Ramos (cell line): ENCODE data around the gene EPS8L3.

Experiments
- in situ Hi-C: fragments of 300-500 bp; cut with MboI; formaldehyde crosslinking; loops from one replicate; pipeline ENCODE4 v1.14.3; 2022; ENCODE audit warnings: low sequenced_read_pairs; ENCODE audit not compliant: unreplicated experiment

Gene EPS8L3

DNA sequence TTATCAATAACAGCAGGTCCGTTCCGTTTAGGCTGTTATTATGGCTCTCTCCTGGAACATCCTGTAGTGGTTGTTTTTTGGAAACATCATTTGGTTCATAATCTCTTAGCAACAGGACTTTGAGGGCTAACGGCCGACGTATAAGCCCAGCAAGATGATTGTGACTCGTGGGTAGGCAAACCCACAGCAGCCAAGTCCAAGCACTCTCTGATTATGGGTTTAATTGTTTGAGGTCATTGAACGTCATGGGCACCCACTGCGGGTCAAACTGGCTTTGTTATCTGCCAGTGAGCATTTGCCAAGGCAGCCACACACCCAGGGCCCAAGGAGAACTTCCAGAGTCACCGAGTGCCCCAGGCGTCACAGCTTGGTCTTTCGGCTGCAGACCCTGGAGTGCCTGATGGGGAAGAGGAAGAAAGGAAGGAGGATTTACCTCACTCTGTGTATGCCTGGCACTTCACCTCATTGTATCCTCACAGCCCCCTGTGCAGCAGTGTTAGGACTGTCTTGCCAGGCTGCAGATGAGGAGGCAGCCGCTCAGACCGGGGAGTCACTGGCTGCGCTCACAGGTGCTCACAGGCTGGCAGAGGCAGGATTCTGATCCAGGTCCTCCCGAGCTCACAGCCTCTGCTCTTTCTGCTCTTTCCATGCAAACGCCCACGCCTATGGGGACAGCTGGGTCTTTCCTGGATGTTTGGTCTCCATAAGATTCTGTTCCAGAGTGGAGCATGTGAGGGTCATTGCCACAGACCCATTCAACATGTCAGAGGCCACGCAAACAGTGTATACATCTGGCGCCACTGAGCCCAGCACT is 30.8 kb upstream of the EPS8L3 start:
- in situ Hi-C loops, result no loop called here

GRCh38 chr1:109793486-109794318 is 30.0 kb upstream of the EPS8L3 start:
- in situ Hi-C loops, result no loop called here

DNA sequence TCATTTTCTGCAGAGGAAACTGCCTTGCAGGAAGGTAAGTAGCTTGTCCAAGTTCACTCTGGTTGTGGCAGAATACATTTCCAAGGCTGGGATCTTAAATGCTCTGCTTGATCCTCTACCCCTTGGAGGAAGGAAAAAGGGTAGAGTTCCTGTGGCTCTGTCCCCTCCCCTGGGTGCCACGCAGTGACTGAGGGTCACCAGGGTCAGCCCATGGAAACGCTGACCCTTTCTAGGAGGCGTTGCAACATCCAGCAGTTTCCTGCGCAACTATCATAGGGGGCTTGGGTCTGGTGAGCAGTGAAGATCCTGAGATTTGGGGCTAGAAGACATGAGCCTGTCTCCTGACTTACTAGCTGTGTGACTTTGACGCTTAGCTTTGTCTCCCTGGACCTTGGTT is 29.4 kb upstream of the EPS8L3 start:
- in situ Hi-C loops, result no loop called here

- in situ Hi-C loops, result no loop called here
Measured at GRCh38 chr1:109792056-109792831, 28.5 kb upstream of the EPS8L3 start.

DNA sequence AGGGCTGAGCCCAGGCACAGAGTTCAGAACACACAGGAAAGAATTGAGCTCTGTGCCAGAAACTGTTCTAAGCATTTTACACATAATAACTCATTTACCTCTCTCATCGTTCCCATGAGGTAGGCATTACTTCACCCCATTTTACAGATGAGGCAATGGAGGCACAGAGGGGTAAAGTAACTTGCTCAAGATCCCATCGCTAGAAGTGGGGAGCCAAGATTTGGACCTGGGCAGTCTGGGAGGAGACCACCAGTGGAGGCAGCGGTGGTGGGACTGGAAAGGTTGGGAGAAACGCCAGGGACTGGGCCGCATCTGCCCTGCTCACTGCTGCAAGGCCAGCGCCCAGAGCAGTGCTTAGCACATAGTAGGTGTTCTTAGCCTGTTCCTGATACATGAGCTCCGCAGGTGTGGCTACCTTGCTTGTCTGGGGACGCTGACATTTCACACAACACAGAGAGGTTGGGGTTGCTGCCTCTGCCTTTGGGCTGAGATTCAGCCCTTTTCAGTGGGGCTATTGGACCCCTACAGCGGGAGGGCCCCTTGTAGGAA is 27.8 kb upstream of the EPS8L3 start:
- in situ Hi-C loops, result no loop called here

- in situ Hi-C loops, result no loop called here
Measured at GRCh38 chr1:109790735-109791494, 27.2 kb upstream of the EPS8L3 start.

- in situ Hi-C loops, result no loop called here
Measured at GRCh38 chr1:109790329-109790728, 26.6 kb upstream of the EPS8L3 start.

DNA sequence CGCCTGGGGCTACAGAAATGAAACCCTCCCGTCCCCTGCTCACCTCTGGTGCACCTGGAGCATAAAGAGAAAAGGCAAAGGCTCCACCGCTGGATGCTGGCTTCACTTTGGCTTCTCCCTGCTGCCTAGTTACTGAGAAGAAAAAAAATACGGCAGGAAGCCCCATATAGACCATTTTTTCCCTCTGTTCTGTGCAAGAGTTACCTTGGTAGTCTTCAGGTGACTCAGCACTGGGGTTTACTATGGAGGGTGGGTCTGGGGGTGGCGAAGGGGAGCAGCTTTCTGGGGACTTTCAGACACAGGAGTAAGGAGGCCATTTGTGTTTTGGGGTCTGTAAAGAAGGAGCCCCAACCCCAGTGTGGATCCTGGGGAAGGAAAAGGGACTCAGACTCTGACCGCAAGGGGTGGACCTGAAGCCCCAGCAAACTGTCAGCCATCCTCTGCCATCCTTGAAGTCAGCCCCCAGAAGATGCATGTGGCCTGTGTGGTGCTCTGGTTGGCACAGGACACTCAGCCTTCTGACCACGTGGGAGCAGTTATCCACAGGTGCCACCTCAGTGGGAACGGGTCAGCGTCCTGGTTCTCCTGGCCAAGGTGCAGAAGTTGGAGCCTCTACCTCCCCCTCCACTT is 25.9 kb upstream of the EPS8L3 start:
- in situ Hi-C loops, result no loop called here

GRCh38 chr1:109788695-109789521 is 25.2 kb upstream of the EPS8L3 start:
- in situ Hi-C loops, result no loop called here

DNA sequence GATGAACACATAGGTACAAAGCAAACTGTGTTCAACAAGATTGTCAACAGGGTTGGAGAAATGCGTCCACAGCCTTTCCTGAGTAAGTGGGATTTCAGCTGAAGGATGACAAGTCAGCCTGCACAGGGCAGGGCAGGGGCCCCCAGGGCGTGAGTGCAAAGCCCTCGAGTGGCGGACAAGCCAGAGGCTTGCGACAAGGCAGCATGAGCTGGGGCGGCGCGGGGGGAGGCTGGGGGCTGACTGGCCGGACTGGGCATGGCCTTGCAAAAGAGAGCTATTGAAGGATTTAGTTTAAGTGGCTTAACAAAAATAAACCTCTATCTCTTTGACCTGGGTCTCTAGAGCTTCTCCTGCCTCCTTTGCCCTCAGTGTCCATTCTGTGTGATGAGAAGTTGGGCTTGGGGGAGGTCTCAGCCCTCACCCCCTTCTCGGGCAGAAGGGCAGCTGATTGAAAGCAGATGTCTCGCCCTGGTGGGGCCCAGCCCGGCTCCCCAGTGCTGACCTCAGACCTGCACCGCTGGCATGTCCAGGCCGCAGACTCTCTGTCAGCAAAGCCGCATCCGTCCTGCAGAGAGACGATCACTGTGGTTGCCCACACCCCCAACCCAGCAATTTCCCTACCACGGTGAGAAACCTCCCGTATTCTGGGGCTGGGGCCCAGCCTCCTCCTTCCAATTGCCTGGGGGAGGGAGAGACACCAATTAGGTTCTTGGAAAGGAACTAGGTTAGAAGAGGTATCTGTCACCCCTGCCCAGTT is 24.3 kb upstream of the EPS8L3 start:
- in situ Hi-C loops, result no loop called here

DNA sequence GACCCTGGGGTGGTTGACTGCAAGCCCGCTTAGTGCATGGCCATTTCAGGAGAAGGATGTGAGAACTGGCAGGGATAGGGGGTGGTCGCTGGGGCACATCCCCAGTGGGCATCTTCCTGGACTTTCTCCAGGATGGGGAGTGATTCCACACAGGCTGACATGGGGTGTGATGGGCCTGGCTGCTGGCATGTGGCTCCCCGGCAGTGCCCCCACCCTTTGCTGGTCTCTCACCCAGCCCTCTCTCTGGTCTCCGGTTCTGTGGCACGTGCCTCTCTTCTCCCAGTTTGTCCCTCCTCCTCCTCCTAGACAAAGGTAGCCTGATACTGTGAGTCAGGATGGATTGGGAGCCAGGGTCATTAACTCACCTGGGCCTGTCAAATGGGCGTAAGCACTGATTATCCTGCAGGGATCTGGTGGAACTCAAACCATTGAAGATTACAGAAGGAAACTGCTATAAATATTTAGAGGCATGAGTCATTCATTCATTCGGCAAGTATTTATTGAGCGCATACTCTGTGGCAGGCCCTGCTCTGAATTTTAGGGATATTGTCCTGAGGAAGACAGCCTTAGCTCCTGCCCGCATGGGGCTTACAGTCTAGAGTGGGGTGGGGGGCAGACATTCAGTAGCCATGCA is 23.6 kb upstream of the EPS8L3 start:
- in situ Hi-C loops, result no loop called here

DNA sequence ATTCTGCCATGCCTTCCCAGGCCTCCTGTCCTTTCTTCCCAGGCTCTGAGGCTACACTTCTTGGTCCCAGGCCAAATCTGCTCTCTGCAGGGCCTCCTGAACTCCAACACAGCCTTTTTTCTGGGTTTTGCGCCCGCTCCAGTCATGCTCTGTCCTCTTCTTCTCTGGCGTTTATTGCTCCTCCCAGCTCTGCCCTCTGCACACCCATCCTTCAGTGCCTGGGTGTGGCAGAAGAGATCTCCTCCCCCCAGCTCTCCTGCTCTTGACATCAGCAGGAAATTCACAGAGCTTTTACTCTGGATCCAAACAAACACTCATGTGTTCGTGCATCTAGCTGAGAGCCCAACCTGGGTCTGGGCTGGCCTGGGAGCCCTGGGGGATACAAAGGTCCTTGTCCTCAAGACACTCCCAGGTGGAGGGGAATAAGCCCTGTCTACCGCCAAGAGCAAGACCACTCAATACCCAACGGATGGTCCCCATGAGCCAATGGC is 22.9 kb upstream of the EPS8L3 start:
- in situ Hi-C loops, result no loop called here

DNA sequence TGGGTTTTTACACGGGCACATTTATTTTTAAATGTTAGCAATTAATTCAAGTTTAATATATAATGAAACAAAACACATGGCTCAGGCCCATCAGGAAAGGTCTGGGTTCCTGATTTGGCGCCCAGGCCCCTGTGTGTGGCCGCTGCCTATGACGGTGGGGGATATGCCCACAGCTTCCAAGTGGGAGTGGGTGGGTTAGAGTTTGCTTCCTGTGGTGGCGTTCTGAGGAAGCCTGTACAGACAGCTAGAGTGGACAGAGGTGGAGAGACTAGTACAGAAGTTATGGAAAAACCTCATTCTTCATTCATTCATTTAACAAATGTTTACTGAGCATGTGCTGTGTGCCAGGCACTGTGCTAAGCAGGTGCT is 22.4 kb upstream of the EPS8L3 start:
- in situ Hi-C loops, result no loop called here

DNA sequence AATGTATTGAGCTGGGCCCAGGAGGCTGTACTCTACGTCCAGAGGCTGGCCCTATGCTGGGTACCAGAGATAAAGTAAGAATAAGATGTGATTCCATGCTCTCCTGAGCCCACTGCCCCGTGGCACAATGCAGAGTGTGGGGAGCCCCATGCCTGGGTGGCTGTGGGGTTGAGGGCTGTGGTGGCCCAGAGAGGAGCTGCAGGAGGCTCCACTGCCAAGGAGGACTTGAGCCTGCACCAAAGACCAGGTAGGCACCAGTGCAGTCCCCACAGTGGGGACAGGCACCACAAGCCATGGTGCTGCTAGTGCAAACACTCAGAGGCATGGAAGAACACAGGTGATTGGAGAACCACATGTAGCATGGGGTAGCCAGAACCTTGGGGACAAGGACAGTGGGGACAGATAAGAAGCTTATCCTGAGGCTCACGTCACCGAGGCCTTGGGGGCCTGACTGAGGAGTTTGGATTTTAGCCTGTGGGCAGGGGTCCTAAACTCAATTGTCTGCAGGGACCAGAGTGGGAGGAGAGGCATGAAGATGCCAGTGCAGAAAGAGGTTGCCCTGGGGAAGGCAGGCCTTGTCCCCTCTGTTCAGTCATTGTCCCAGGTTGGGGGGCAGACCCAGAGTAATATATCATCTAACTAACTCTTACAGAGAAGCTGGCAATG is 21.9 kb upstream of the EPS8L3 start:
- in situ Hi-C loops, result no loop called here

DNA sequence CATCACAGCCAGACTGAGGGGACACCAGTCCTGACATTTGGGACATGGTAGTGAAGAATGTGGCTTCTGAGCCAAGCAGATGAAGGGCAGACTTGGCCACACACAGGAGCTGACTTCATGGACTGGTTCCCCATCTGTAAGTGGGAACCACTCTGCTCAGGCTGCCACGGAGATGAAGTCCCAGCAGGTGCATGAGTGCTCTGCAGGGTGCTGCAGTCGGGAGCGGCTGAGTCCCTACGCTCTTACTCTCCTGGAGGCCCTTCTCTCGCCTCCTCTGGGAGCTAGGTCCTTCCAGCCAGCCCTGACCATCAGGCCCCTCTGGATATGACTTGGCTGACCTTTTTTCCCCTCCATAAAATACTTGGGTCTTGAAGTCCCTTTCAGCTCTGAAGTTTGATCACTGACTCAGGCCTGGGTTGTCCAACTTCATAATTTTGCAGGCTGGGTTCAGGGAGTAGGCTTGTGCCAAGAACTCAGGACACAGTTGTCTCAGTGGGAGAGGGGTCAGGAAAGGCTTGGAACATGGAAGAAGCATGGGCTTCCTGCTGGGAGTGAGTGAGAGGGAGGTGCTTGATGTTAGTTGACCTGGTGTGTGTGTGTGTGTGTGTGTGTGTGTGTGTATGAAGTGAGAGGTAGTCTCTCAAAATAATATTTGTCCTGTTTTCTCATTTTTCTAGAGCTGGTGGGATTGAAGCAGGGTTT is 21.0 kb upstream of the EPS8L3 start:
- in situ Hi-C loops, result no loop called here

DNA sequence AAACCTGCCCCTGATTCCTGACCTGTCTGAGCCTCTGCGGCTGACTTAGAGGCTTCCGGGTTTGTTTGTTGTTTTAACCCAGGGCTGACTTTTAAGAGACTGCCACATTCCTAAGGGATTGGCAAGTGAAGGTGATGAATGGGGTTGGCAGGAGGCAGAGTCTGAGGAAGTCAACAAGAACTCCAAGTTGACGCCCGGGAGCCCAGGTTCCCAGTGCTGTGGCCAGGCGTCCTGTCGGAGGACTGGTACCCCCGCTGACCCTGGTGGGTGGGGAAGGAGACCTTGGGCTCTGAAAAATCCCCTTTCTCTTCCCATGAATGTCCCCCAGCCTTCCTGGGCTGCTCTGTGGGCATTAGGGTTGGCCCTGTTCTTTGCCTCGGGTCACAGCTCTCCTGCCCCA is 19.7 kb upstream of the EPS8L3 start:
- in situ Hi-C loops, result no loop called here
